Measurements from ENCODE around the gene PSMD2.

Gene PSMD2

DNA sequence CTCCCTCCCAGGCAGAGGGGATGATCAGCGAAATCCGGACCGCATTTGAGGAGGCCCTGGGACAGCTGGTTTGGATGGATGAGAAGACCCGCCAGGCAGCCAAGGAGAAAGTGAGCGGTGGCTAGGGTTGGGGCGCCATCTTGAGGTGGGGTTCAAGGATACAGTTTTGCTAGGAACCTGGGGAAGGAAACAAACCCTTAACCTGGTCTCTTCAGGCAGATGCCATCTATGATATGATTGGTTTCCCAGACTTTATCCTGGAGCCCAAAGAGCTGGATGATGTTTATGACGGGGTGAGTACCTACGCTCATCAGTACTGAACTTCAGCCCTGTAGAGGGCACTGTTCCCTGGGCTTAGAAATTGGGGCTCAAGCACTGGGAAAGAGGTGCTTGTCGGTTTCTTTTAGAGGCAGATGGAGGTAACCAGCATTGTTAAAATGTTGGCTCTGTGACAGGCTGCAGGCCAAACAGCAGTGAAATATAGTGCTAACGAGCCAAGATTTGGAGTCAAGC lies 9.6 kb upstream of the PSMD2 start:
- H3K27ac ChIP-seq, result peak overlapping the region; percentile 30; the same call in 1 of the 2 replicates
- TF ChIP-seq, protein P1, sequence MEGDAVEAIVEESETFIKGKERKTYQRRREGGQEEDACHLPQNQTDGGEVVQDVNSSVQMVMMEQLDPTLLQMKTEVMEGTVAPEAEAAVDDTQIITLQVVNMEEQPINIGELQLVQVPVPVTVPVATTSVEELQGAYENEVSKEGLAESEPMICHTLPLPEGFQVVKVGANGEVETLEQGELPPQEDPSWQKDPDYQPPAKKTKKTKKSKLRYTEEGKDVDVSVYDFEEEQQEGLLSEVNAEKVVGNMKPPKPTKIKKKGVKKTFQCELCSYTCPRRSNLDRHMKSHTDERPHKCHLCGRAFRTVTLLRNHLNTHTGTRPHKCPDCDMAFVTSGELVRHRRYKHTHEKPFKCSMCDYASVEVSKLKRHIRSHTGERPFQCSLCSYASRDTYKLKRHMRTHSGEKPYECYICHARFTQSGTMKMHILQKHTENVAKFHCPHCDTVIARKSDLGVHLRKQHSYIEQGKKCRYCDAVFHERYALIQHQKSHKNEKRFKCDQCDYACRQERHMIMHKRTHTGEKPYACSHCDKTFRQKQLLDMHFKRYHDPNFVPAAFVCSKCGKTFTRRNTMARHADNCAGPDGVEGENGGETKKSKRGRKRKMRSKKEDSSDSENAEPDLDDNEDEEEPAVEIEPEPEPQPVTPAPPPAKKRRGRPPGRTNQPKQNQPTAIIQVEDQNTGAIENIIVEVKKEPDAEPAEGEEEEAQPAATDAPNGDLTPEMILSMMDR (conservative IDR thresholded peaks at IDR 0.05), result peak; percentile 71

DNA sequence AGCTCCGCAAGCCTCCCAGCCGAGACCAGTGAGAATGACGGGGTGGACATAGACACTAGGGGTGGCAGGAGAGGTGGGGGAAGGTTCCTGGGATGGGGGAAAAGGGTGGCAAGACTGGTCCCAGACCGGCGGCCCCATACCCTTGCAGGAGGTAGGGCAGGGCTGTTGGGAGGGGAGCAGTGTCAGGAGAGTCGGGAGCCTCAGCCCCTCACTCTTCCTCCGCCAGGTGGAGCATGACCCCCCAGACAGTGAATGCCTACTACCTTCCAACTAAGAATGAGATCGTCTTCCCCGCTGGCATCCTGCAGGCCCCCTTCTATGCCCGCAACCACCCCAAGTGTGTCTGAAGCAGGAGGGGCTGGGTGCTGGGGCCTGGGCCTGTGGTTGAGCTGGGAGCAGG lies 8.7 kb upstream of the PSMD2 start:
- TF ChIP-seq, protein P1 (conservative IDR thresholded peaks at IDR 0.05), result no peak
- peak overlapping the region; percentile 30; the same call in 1 of the 2 replicates for H3K27ac ChIP-seq

DNA sequence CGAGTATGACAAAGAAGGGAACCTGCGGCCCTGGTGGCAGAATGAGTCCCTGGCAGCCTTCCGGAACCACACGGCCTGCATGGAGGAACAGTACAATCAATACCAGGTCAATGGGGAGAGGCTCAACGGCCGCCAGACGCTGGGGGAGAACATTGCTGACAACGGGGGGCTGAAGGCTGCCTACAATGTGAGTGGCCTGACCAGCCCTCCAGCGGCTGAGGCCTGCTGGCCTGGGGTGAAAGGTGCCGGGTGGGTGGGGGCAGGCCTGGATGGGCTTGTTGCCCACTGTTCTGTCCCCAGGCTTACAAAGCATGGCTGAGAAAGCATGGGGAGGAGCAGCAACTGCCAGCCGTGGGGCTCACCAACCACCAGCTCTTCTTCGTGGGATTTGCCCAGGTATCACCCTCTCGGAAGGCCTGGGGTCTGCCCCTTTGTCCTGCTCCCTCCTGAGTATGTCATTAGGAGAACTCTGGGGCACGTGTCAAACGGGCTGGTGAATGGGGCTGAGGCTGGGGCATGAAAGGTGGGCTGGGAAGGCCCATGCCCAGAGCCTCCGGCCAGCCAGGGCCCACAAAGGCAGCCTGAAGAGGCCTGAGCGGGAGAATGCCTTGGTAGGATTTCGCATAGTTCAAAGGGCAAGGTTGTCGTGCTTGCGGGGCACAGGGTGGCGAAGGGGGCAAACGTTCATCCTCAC lies 7.8 kb upstream of the PSMD2 start:
- TF ChIP-seq, protein P1 (conservative IDR thresholded peaks at IDR 0.05), result no peak
- no peak overlapping the region for H3K27ac ChIP-seq

DNA sequence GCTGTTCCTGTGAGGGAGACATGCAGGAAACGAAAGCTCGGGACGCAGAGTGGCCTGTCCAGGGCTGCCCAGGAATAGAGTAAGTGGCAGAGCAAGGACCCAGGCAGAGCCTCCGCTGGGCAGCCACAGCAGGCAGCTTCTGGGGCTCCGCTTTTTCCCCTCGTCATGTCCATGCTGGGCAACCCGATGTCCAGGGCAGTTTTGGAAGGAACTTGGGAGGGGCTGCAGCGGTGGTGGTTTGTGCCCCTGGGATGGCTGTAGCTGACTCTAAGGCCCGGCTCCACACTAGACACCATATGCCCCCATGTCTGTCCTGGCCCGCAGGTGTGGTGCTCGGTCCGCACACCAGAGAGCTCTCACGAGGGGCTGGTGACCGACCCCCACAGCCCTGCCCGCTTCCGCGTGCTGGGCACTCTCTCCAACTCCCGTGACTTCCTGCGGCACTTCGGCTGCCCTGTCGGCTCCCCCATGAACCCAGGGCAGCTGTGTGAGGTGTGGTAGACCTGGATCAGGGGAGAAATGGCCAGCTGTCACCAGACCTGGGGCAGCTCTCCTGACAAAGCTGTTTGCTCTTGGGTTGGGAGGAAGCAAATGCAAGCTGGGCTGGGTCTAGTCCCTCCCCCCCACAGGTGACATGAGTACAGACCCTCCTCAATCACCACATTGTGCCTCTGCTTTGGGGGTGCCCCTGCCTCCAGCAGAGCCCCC lies 7.1 kb upstream of the PSMD2 start:
- H3K27ac ChIP-seq, result no peak overlapping the region
- TF ChIP-seq, protein P1 (conservative IDR thresholded peaks at IDR 0.05), result no peak

DNA sequence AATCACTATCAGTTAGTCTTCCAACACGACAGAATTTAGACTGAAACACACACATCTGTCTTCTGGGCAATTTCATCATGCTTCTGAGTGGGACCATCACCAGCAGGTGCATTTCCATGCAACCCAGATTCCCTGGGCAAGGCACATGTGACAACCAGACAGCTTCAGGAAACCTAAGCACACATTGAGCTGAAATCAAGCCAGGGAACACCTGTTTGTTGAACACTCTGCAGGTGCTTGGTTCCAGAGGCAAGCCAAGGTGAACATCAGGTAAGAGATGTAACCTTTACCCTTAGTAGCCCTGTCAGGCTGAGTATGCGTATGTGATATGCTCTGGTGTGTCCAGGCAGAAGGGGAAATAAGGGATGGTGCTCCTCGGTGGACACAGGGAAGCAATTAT lies 3.3 kb upstream of the PSMD2 start:
- H3K27ac ChIP-seq, result no peak overlapping the region
- TF ChIP-seq, protein P1 (conservative IDR thresholded peaks at IDR 0.05), result no peak

DNA sequence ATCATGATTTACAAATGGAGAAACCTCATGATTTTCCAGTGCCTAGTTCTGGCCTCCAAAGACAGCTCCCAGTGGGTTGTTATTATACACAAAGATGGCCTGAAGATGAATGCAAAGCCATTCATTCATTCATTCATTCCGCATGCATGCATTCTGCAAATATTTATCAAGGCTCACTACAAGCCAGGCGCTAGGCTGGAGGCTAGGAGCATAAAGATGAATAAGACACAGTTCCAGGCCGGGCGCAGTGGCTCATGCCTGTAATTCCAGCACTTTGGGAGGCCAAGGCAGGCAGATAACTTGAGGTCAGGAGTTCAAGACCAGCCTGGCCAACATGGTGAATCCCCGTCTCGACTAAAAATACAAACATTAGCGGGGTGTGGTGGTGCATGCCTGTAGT lies 2.4 kb upstream of the PSMD2 start:
- TF ChIP-seq, protein P1 (conservative IDR thresholded peaks at IDR 0.05), result no peak
- H3K27ac ChIP-seq, result no peak overlapping the region

DNA sequence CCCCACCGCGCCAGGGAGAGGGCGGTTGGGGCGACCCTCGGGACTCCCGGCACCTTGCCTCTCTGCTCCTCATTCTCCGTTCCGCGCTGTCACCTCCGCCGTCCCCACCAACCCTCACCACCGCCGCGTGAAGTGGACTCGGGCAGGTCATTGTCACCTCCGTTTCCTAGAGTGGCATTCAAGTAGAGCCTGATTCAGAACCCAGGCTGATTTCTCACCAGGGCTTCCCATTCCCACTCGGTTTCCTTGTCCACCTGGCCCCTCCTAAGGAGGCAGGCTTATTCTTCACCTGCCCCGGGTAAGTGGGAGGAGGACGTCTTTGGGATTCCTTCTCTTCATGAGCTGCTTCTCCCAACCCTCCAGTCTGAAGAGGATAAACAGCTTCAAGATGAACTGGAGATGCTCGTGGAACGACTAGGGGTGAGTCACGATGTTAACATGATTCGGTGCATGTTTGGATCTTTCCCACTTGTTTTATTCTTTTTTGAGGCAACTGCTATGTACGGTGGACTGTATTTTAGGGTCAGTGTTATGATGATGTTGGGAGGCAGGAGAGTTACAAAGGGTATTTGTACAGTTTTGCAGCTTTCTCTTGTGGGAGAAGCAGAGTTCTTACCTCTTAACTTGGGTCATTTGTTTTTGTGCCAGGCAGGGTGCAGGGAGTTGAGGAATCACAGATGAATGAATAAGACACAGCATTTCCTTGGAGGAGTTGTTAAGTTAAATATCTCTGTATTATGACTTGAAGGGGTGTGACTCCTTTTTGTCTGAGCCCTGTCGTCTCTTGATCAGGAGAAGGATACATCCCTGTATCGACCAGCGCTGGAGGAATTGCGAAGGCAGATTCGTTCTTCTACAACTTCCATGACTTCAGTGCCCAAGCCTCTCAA lies 692 bp downstream of the PSMD2 start:
- peak overlapping the region; percentile 79 for H3K27ac ChIP-seq
- TF ChIP-seq, protein P1 (conservative IDR thresholded peaks at IDR 0.05), result no peak

Data from VCaP (cell line).